A673 (cell line): ENCODE data around the gene APOF. TPM values are rescaled to one million over a fixed set of nuclear protein-coding genes. Genes with fewer than 3 reads are reported as not detected.

ENCODE experiments used
- BruUV-seq: library from RNA; stranded (reverse); fragments of 400-500 nt; replicated peaks from 2 replicates; lab custom pipeline; 2021; lab: Mats Ljungman, UMichigan
- CTCF ChIA-PET: fragments of 300-600 bp; sonication (Branson Sonifier 250); formaldehyde crosslinking; loops from one replicate; lab custom pipeline; 2022; ENCODE audit warnings: antibody characterized with exemption; lab: Charles Lee
- POLR2A ChIA-PET: fragments of 300-600 bp; sonication (Branson Sonifier 250); formaldehyde crosslinking; loops from one replicate; lab custom pipeline; 2022; ENCODE audit warnings: antibody characterized with exemption; ENCODE audit not compliant: low non-redundant PET; lab: Charles Lee
- DNase-seq: peaks from one replicate; pipeline ENCODE4 v3.0.0-alpha.2; 2015; ENCODE audit warnings: low spot score
- H3K27ac ChIP-seq: fragments of 200-600 bp; sonication (generic); 2 replicates; pipeline ENCODE4 v1.5.1; 2016; ENCODE audit warnings: mixed run types, low read depth, mild to moderate bottlenecking, mixed read lengths, antibody characterized with exemption, low read length; ENCODE audit not compliant: poor library complexity, severe bottlenecking
- H3K27me3 ChIP-seq: fragments of 200-600 bp; sonication (generic); replicated peaks from 2 replicates; pipeline ENCODE4 v1.6.1; 2017; ENCODE audit warnings: mixed run types, low read depth, mild to moderate bottlenecking, mixed read lengths, antibody characterized with exemption, low read length; ENCODE audit not compliant: insufficient read depth, poor library complexity
- H3K36me3 ChIP-seq: fragments of 200-600 bp; sonication (generic); 2 replicates; pipeline ENCODE4 v1.6.1; 2016; ENCODE audit warnings: mixed run types, mild to moderate bottlenecking, mixed read lengths, antibody characterized with exemption, low read length; ENCODE audit not compliant: insufficient read depth, poor library complexity, severe bottlenecking
- H3K4me1 ChIP-seq: fragments of 200-600 bp; sonication (generic); 2 replicates; pipeline ENCODE4 v1.6.1; 2017; ENCODE audit warnings: mixed run types, mild to moderate bottlenecking, mixed read lengths, antibody characterized with exemption, low read length; ENCODE audit not compliant: insufficient read depth, poor library complexity, severe bottlenecking
- H3K4me3 ChIP-seq: fragments of 200-600 bp; sonication (generic); 2 replicates; pipeline ENCODE4 v1.5.1; 2016; ENCODE audit warnings: low read depth, mixed run types, mild to moderate bottlenecking, mixed read lengths, low read length; ENCODE audit not compliant: poor library complexity, severe bottlenecking
- H3K9me3 ChIP-seq: fragments of 200-600 bp; sonication (generic); 2 replicates; pipeline ENCODE4 v1.6.1; 2016; ENCODE audit warnings: mixed run types, low read depth, mild to moderate bottlenecking, mixed read lengths, antibody characterized with exemption, low read length; ENCODE audit not compliant: poor library complexity, severe bottlenecking
- EZH2 ChIP-seq: fragments of 200-600 bp; sonication (generic); IDR thresholded peaks from 2 replicates; pipeline ENCODE4 v1.6.1; 2017; ENCODE audit warnings: borderline replicate concordance, low read depth, mild to moderate bottlenecking, mixed read lengths, antibody characterized with exemption, low read length; ENCODE audit not compliant: poor library complexity, severe bottlenecking
- intact Hi-C: fragments of 100-400 bp; cut with micrococcal nuclease; formaldehyde crosslinking; loops from one replicate; pipeline ENCODE4 v1.10.0; 2022; ENCODE audit not compliant: unreplicated experiment
- total RNA-seq: library from RNA; stranded (reverse); gene quantifications from 2 replicates; pipeline ENCODE4 v1.2.3, GENCODE V29; 2021
- TF ChIP-seq, protein P1 (sequence below): fragments of 300-800, 200-600 bp; sonication (generic); conservative IDR thresholded peaks from 2 replicates; pipeline ENCODE4 v1.5.1; 2017; ENCODE audit warnings: low read depth, mild to moderate bottlenecking, antibody characterized with exemption, low read length, moderate library complexity, mixed read lengths

Gene APOF
- total RNA-seq, 1 experiment from 2014 or later, result not detected

DNA sequence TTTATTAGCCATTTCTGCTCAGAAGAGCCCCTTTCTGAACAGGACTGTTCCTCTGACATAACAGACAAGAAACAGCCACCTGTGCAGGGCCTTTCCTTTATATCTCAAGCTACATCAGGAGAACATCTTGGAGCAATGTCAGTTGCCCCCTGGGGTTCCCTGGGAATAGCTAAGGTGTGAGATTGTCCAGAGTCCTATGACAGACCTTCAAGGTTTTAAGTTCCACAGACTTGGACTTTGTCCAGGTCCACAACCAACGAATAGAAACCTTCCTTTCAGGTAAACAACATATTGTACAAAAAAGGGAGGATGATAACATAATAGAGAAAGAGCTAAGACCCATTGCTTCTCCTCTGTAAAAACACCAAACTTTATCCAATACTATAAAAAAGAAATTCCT lies 21.0 kb downstream of the APOF start:
- ChIA-PET POLR2A (no interaction called here), CTCF (no interaction called here)
- H3K4me3 ChIP-seq, result no peak overlapping the region
- no peaks in the 10 kb centered on the region for H3K9me3 ChIP-seq
- H3K4me1 ChIP-seq, result no peaks in the 10 kb centered on the region
- intact Hi-C loops, result no loop called here
- DNase-seq, result no peak
- no peaks in the 10 kb centered on the region for H3K27me3 ChIP-seq
- no peak overlapping the region for H3K27ac ChIP-seq
- TF ChIP-seq, protein P1, sequence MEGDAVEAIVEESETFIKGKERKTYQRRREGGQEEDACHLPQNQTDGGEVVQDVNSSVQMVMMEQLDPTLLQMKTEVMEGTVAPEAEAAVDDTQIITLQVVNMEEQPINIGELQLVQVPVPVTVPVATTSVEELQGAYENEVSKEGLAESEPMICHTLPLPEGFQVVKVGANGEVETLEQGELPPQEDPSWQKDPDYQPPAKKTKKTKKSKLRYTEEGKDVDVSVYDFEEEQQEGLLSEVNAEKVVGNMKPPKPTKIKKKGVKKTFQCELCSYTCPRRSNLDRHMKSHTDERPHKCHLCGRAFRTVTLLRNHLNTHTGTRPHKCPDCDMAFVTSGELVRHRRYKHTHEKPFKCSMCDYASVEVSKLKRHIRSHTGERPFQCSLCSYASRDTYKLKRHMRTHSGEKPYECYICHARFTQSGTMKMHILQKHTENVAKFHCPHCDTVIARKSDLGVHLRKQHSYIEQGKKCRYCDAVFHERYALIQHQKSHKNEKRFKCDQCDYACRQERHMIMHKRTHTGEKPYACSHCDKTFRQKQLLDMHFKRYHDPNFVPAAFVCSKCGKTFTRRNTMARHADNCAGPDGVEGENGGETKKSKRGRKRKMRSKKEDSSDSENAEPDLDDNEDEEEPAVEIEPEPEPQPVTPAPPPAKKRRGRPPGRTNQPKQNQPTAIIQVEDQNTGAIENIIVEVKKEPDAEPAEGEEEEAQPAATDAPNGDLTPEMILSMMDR, result no peak
- no peak for TF ChIP-seq EZH2
- peaks cover 3% of the 10 kb centered on the region for H3K36me3 ChIP-seq
- no TSS peak for BruUV-seq

DNA sequence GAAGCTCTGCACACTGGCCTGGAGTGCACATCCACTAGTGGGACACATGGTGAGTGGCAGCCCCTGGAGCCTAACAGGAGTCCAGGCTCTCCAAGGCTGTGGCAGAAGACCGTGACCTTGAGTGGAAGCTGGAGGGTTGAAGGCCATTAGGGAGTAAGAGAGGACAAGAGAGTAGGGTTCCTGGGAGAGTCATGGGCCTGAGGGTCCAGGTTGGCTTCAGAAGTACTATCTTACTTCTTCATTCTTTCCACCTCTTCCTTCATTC lies 23.6 kb downstream of the APOF start:
- H3K36me3 ChIP-seq, result peaks cover 1% of the 10 kb centered on the region
- no TSS peak for BruUV-seq
- TF ChIP-seq, protein P1, result no peak
- no peak for TF ChIP-seq EZH2
- intact Hi-C loops, result no loop called here
- H3K9me3 ChIP-seq, result no peaks in the 10 kb centered on the region
- ChIA-PET POLR2A (no interaction called here), CTCF (no interaction called here)
- no peak overlapping the region for H3K4me3 ChIP-seq
- no peak overlapping the region for H3K27ac ChIP-seq
- no peaks in the 10 kb centered on the region for H3K4me1 ChIP-seq
- no peaks in the 10 kb centered on the region for H3K27me3 ChIP-seq
- DNase-seq, result no peak

DNA sequence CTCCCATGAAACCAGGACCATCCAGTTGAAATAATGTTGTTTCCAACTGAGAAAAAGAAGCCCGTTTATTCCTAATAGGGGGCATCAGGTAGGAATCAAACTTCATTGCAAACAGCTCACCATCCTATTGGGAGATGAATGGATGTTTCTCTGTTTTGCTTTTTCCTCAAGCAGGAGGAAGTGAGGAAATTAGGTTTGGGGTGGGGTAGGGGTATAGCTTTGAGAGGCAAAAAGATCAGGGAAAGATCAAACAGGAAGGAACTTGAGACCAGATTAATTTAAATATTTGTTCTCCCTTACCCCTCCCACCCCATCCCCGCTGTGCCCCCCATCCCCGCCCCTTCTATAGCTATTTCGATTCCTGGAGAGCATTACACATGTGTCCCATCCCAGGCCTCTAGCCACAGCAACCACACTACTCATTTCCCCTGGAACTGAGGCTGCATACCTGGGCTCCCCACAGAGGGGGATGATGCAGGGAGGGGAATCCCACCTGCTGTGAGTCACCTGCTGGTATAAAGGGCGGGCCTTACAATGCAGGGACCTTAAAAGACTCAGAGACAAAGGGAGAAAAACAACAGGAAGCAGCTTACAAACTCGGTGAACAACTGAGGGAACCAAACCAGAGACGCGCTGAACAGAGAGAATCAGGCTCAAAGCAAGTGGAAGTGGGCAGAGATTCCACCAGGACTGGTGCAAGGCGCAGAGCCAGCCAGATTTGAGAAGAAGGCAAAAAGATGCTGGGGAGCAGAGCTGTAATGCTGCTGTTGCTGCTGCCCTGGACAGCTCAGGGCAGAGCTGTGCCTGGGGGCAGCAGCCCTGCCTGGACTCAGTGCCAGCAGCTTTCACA lies 24.1 kb downstream of the APOF start, which contains the start of gene IL23A:
IL23A (plus strand) TSS at position 577 of the 850 bp plus-strand sequence; CDS start at position 738, 161 bp downstream.
- ChIA-PET POLR2A (no interaction called here), CTCF (no interaction called here)
- BruUV-seq, result no TSS peak
- Histone ChIP-seq H3K4me3 (no peak within 1 kb of the TSS), H3K9me3 (no peaks in the 10 kb centered on the region), H3K27me3 (no peaks in the 10 kb centered on the region), H3K27ac (peak within 1 kb of the TSS; percentile 42), H3K36me3 (no peaks in the 10 kb centered on the region), H3K4me1 (no peaks in the 10 kb centered on the region)
- intact Hi-C loops, result no loop called here
- DNase-seq, result no peak
- no peak for TF ChIP-seq EZH2
- TF ChIP-seq, protein P1, result no peak
